22Rv1 (cell line): ENCODE measurements around the gene TMEM170A.

ENCODE experiments used
- H3K27ac ChIP-seq: fragments of 450-650 bp; 2 replicates; pipeline ENCODE4 v1.5.1; 2017
- CTCF ChIP-seq: fragments of 450-650 bp; IDR thresholded peaks from 2 replicates; pipeline ENCODE4 v1.5.1; 2017; ENCODE audit warnings: mild to moderate bottlenecking
- ZFX ChIP-seq: fragments of 450-650 bp; IDR thresholded peaks from 2 replicates; pipeline ENCODE4 v1.6.1; 2017; ENCODE audit warnings: antibody characterized with exemption, borderline replicate concordance

The TMEM170A gene

GRCh38 chr16:75402159-75402820 is 62.2 kb downstream of the TMEM170A start:
- H3K27ac ChIP-seq = no peak overlapping the region
- TF ChIP-seq ZFX (no peak), CTCF (no peak)

- H3K27ac ChIP-seq = no peak overlapping the region
- no peak for TF ChIP-seq ZFX
- no peak for TF ChIP-seq CTCF
Observed at GRCh38 chr16:75401691-75402090, 62.8 kb downstream of the TMEM170A start.

GRCh38 chr16:75398333-75398732 is 66.2 kb downstream of the TMEM170A start:
- TF ChIP-seq CTCF = no peak
- TF ChIP-seq ZFX = no peak
- H3K27ac ChIP-seq = no peak overlapping the region

- TF ChIP-seq CTCF = no peak
- no peak overlapping the region for H3K27ac ChIP-seq
Observed at GRCh38 chr16:75394941-75395340, 69.5 kb downstream of the TMEM170A start.
